Neural progenitor cell (in vitro differentiated cells): ENCODE results near the gene GATAD1. TPM values are rescaled to one million over a fixed set of nuclear protein-coding genes. Genes with fewer than 3 reads are reported as not detected.

Source experiments
- DNase-seq: peaks from one replicate; pipeline ENCODE4 v3.0.0-alpha.2; 2016; ENCODE audit warnings: low spot score
- H2AFZ ChIP-seq: fragments of 200-600 bp; sonication (generic); replicated peaks from 2 replicates; pipeline ENCODE4 v1.6.1; 2016; ENCODE audit warnings: antibody characterized with exemption
- H3F3A ChIP-seq: fragments of 200-600 bp; sonication (generic); 2 replicates; pipeline ENCODE4 v1.6.1; 2016; ENCODE audit warnings: antibody characterized with exemption, low read depth
- H3K27ac ChIP-seq: fragments of 200-600 bp; sonication (generic); 2 replicates; pipeline ENCODE4 v1.5.1; 2016; ENCODE audit warnings: mild to moderate bottlenecking
- H3K27me3 ChIP-seq: fragments of 200-600 bp; sonication (generic); 2 replicates; pipeline ENCODE4 v1.6.1; 2016; ENCODE audit warnings: mild to moderate bottlenecking, moderate library complexity
- H3K36me3 ChIP-seq: fragments of 200-600 bp; sonication (generic); 2 replicates; pipeline ENCODE4 v1.5.1; 2016
- H3K4me1 ChIP-seq: fragments of 200-600 bp; sonication (generic); 2 replicates; pipeline ENCODE4 v1.6.1; 2016; ENCODE audit warnings: mixed run types
- H3K4me2 ChIP-seq: fragments of 200-600 bp; sonication (generic); 2 replicates; pipeline ENCODE4 v1.6.1; 2016
- H3K4me3 ChIP-seq: fragments of 200-600 bp; sonication (generic); 2 replicates; pipeline ENCODE4 v1.5.1; 2016
- H3K79me2 ChIP-seq: fragments of 200-600 bp; sonication (generic); 2 replicates; pipeline ENCODE4 v1.6.1; 2016; ENCODE audit warnings: low read depth
- H3K9ac ChIP-seq: fragments of 200-600 bp; sonication (generic); 2 replicates; pipeline ENCODE4 v1.6.1; 2016
- H3K9me3 ChIP-seq: fragments of 200-600 bp; sonication (generic); 2 replicates; pipeline ENCODE4 v1.5.1; 2016; ENCODE audit warnings: low read depth
- H4K20me1 ChIP-seq: fragments of 200-600 bp; sonication (generic); 2 replicates; pipeline ENCODE4 v1.6.1; 2016; ENCODE audit warnings: low read depth
- H3K27ac Mint-ChIP-seq: 3 replicates; pipeline ENCODE4 v1.8.0; 2021; ENCODE audit warnings: mixed read lengths
- H3K27me3 Mint-ChIP-seq: 2 replicates; pipeline ENCODE4 v1.8.0; 2022; ENCODE audit warnings: low read depth, mild to moderate bottlenecking, inconsistent platforms, moderate library complexity, mixed read lengths; ENCODE audit not compliant: insufficient read depth
- H3K36me3 Mint-ChIP-seq: 3 replicates; pipeline ENCODE4 v1.8.0; 2021; ENCODE audit warnings: mixed read lengths
- H3K4me1 Mint-ChIP-seq: 3 replicates; pipeline ENCODE4 v1.8.0; 2021; ENCODE audit warnings: mixed read lengths
- H3K4me3 Mint-ChIP-seq: 3 replicates; pipeline ENCODE4 v1.8.0; 2021; ENCODE audit warnings: mild to moderate bottlenecking, moderate library complexity, mixed read lengths
- H3K9me3 Mint-ChIP-seq: 3 replicates; pipeline ENCODE4 v1.8.0; 2020; ENCODE audit warnings: mixed read lengths
- CTCF ChIP-seq: fragments of 200-600 bp; sonication (generic); IDR thresholded peaks from 2 replicates; pipeline ENCODE4 v1.5.1; 2017; ENCODE audit warnings: antibody characterized with exemption, mild to moderate bottlenecking
- EZH2 ChIP-seq: fragments of 200-600 bp; sonication (generic); IDR thresholded peaks from 2 replicates; pipeline ENCODE4 v1.6.1; 2017; ENCODE audit warnings: antibody characterized with exemption, mild to moderate bottlenecking, moderate library complexity
- EZH2phosphoT487 ChIP-seq: fragments of 200-600 bp; sonication (generic); IDR thresholded peaks from 2 replicates; pipeline ENCODE4 v1.6.1; 2017; ENCODE audit warnings: antibody characterized with exemption
- total RNA-seq: library from RNA; depleted of rRNA; stranded (reverse); fragments of >200 nt; gene quantifications from 2 replicates; pipeline ENCODE4 v1.2.3, GENCODE V29; 2015; ENCODE audit warnings: low replicate concordance

GATAD1 gene
- total RNA-seq, 1 donor from 2014 or later: 56.5 TPM

GRCh38 chr7:92456236-92456635 is 9.0 kb downstream of the GATAD1 start:
- Histone ChIP-seq H3K4me1 (no peaks in the 10 kb centered on the region), H3K79me2 (peaks cover 7% of the 10 kb centered on the region), H4K20me1 (peaks cover 9% of the 10 kb centered on the region), H3K36me3 (peaks cover 13% of the 10 kb centered on the region), H3K9ac (no peak overlapping the region), H3K9me3 (no peaks in the 10 kb centered on the region), H2AFZ (no peak overlapping the region), H3K4me2 (no peak overlapping the region), H3F3A (peaks cover 27% of the 10 kb centered on the region), H3K27ac (no peak overlapping the region), H3K4me3 (no peak overlapping the region), H3K27me3 (no peaks in the 10 kb centered on the region)
- Mint-ChIP-seq H3K27me3 (no peaks in the 10 kb centered on the region), H3K36me3 (peaks cover 22% of the 10 kb centered on the region), H3K4me1 (peaks cover 1% of the 10 kb centered on the region), H3K9me3 (no peaks in the 10 kb centered on the region), H3K27ac (no peak overlapping the region), H3K4me3 (no peak overlapping the region)
- no peak for TF ChIP-seq EZH2
- TF ChIP-seq EZH2phosphoT487: no peak
- no peak for TF ChIP-seq CTCF
- no peak for DNase-seq

DNA sequence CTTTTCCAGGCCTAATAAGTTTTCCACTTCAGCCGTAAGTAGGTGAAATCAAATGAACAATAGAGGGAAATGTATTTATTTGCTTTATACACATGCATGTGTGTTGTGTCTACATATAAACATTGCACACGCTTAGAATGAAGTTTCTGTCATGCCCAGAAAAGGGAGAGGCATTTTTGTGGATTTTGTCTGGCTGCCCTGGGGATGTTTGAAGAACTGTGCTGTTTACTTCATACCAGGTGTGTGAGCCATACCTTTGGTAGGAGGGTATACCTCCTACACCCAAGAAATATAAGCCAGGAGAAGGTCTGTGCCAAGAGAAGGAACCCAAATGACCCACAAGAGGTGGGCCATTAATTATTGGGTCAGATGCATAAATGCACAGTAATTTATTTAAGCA is 12.8 kb downstream of the GATAD1 start:
- Histone ChIP-seq H2AFZ (no peak overlapping the region), H3K9me3 (no peaks in the 10 kb centered on the region)
- no peak for DNase-seq

GRCh38 chr7:92460510-92460909 is 13.2 kb downstream of the GATAD1 start:
- H3K27me3 ChIP-seq: no peaks in the 10 kb centered on the region
- Mint-ChIP-seq H3K4me1 (peaks cover 4% of the 10 kb centered on the region), H3K36me3 (peaks cover 19% of the 10 kb centered on the region), H3K27me3 (no peaks in the 10 kb centered on the region), H3K9me3 (no peaks in the 10 kb centered on the region), H3K27ac (no peak overlapping the region), H3K4me3 (no peak overlapping the region)
- peaks cover 5% of the 10 kb centered on the region for H3K36me3 ChIP-seq
- no peaks in the 10 kb centered on the region for H4K20me1 ChIP-seq
- no peak overlapping the region for H3K4me3 ChIP-seq
- peaks cover 29% of the 10 kb centered on the region for H3F3A ChIP-seq
- no peak overlapping the region for H3K27ac ChIP-seq
- H3K9ac ChIP-seq: no peak overlapping the region
- TF ChIP-seq EZH2phosphoT487 (no peak), CTCF (no peak), EZH2 (no peak)
- H3K9me3 ChIP-seq: no peaks in the 10 kb centered on the region
- H3K79me2 ChIP-seq: no peaks in the 10 kb centered on the region
- no peaks in the 10 kb centered on the region for H3K4me1 ChIP-seq
- H2AFZ ChIP-seq: no peak overlapping the region
- H3K4me2 ChIP-seq: no peak overlapping the region
- DNase-seq: no peak

More for the DNA sequence above, 12.8 kb downstream of the GATAD1 start:
- no peak overlapping the region for H3K4me3 ChIP-seq
- Mint-ChIP-seq H3K4me1 (peaks cover 4% of the 10 kb centered on the region), H3K27me3 (no peaks in the 10 kb centered on the region), H3K36me3 (peaks cover 19% of the 10 kb centered on the region), H3K4me3 (no peak overlapping the region), H3K9me3 (no peaks in the 10 kb centered on the region), H3K27ac (no peak overlapping the region)
- H3K27me3 ChIP-seq: no peaks in the 10 kb centered on the region
- H3K27ac ChIP-seq: peak overlapping the region; percentile 49
- no peaks in the 10 kb centered on the region for H3K79me2 ChIP-seq
- H4K20me1 ChIP-seq: no peaks in the 10 kb centered on the region
- no peak for TF ChIP-seq EZH2
- TF ChIP-seq CTCF: no peak
- no peak for TF ChIP-seq EZH2phosphoT487
- no peak overlapping the region for H3K4me2 ChIP-seq
- peaks cover 8% of the 10 kb centered on the region for H3K36me3 ChIP-seq
- peaks cover 29% of the 10 kb centered on the region for H3F3A ChIP-seq
- H3K4me1 ChIP-seq: no peaks in the 10 kb centered on the region
- no peak overlapping the region for H3K9ac ChIP-seq
